GM21423 (cell line): Measurements from ENCODE around the gene LRRC40.
"Not testable (repeated sequence)": the region's sequence is repeated elsewhere in the genome, so short reads cannot be mapped to it uniquely, and the experiment has no call there.

Experiments used
- ATAC-seq: cut with Tn5 transposase; IDR thresholded peaks from one replicate; pipeline ENCODE4 v1.9.1; 2021; ENCODE audit warnings: mild to moderate bottlenecking, moderate library complexity; ENCODE audit not compliant: unreplicated experiment

The LRRC40 gene

DNA sequence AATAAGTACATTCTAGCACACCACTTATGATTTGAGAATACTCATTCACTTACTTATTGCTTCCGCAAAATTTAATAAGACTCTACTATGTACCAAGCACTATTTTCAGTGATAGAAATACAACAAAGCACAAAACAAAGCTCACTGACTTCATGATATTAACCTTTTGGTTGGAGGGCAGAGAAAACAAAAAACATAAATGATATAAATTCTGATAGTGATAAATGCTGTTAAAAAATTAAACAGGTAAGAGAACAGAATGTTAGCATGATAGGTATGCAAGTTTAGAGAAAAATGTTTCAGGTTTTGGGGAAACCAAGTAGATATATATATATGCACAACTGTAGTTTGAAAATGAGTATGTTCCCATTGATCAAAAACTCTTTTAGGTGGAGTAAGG, 1.2 kb downstream of the LRRC40 start:
- ATAC-seq, result no peak

- no peak for ATAC-seq
Measured at GRCh38 chr1:70202173-70202758, 3.1 kb downstream of the LRRC40 start.

- no peak for ATAC-seq
Measured at GRCh38 chr1:70200065-70200464, 5.3 kb downstream of the LRRC40 start.

DNA sequence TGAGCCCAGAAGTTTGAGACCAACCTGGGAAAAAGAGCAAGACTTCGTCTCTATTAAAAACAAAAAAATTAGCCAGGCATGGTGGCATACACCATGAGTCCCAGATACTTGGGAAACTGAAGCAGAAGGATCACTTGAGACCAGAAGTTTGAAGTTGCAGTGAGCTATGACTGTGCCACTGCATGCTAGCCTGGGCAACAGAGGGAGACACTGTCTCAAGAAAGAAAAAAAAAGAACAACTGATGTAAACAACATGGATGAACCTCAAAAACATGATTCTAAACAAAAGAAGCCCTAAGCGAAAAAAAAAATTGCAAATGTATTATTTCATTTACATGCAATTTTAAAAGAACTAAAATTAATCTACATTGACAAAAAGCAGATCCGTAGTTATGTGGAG, 9.0 kb downstream of the LRRC40 start:
- no peak for ATAC-seq

- ATAC-seq, result peak; percentile 93
Measured at GRCh38 chr1:70195342-70195741, 10.0 kb downstream of the LRRC40 start.

GRCh38 chr1:70194601-70195000, 10.8 kb downstream of the LRRC40 start:
- no peak for ATAC-seq

- ATAC-seq, result not testable (repeated sequence)
Measured at GRCh38 chr1:70192446-70192845, 12.9 kb downstream of the LRRC40 start.

DNA sequence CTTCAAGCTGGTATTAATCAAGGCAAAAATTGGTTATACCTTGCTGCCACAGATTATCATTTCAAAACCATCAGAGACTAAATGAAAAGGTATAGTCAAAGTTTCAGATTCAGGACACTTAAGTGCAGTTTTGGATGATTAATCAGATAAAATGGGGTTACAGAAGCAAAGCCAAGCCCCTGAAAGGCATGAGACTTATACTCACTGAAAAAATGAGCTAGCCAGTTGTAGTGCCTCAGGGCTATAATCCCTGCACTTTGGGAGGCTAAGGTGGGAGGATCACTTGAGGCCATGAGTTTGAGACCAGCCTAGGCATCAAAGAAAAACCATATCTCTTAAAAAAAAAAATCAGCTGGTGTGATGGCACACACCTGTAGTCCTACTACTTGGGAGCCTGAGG, 15.2 kb downstream of the LRRC40 start:
- no peak for ATAC-seq

GRCh38 chr1:70188522-70188921, 16.9 kb downstream of the LRRC40 start:
- ATAC-seq, result no peak

DNA sequence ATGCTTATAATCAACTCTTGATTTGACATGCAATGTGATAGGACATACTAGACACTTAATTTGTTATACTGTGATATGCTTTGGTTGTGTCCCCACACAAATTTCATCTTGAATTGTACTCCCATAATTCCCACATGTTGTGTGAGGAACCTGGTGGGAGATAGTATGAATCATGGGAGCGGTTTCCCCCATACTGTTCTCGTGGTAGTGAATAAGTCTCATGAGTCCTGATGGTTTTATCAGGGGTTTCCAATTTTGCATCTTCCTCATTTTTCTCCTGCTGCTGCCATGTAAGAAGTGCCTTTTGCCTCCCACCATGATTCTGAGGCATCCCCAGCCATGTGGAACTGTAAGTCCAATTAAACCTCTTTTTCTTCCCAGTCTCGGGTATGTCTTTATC, 20.2 kb downstream of the LRRC40 start:
- not testable (repeated sequence) for ATAC-seq

DNA sequence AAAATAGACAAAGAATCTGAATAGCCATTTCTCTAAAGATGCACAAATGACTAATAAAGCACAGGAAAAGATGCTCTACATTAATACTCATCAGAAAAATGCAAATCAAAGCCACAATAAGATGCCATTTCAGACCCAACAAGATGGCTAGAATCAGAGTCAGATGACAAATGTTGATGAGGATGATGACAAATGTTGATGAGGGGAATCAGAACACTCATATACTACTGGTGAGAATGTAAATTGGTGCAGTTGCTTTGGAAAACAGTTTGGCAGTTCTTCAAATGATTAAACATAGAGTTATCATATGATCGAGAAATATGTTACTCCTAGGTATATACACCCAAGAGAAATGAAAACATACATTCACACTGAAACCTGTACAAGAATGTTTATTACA, 33.9 kb downstream of the LRRC40 start:
- ATAC-seq, result no peak

GRCh38 chr1:70169018-70169839, 36.1 kb downstream of the LRRC40 start:
- ATAC-seq, result no peak

DNA sequence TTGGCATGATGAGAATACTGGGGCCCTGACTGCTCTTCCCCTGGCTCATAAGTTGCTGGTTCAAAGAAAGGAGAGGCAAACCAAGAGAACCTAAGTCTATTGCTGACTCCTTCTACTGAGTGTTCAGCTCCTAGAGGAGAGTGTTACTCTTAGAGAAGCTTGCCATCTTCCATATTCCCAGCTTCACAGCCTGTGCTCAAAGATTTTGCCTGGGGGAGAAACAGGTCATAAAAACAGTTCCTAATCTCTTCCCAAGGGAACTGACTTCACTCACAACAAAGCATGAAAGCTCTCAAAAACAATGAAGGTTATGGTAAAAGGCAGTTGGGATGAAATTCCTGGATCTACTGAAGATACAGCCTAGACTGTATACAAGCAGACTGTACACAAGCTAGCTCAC, 37.1 kb downstream of the LRRC40 start:
- no peak for ATAC-seq

- ATAC-seq, result no peak
Measured at GRCh38 chr1:70164350-70164749, 41.0 kb downstream of the LRRC40 start.

- no peak for ATAC-seq
Measured at GRCh38 chr1:70156529-70157120, 48.8 kb downstream of the LRRC40 start.

DNA sequence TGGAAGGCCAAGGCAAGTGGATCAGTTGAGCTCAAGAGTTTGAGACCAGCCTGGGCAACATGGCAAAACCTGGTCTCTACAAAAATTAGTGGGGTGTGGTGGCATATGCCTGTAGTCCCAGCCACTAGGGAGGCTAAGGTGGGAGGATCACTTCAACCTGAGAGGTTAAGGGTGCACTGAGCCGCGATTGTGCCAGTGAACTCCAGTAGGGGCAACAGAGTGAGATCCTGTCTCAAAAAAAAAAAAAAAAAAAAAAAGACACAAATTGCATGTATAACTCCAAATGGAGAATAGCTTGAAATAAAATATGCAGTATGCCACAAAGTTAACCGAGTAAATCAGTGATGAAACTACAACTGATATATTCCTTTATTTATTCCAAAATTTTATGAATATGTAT, 51.6 kb downstream of the LRRC40 start:
- no peak for ATAC-seq

DNA sequence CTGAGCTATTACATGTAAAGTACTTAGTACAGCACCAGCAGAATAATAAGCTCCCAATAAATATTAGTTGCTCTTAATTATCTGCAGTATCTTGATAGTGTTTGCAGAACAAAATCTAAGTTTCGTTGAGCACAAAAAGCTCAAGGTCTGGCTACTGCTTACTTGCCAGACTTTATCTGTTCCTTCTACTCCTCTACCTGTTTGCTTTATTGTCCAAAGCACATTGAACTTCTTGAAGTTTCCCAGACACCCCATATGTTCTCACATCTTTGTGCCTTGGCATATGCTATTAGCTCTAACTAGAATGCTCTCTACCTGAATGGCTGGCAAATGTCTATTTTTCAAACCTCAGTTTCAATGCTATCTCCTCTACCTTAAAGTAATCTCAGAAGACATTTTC, 54.9 kb downstream of the LRRC40 start:
- no peak for ATAC-seq

GRCh38 chr1:70146488-70146887, 58.9 kb downstream of the LRRC40 start:
- no peak for ATAC-seq

- ATAC-seq, result no peak
Measured at GRCh38 chr1:70143048-70143659, 62.2 kb downstream of the LRRC40 start.

- ATAC-seq, result no peak
Measured at GRCh38 chr1:70142075-70142474, 63.3 kb downstream of the LRRC40 start.

DNA sequence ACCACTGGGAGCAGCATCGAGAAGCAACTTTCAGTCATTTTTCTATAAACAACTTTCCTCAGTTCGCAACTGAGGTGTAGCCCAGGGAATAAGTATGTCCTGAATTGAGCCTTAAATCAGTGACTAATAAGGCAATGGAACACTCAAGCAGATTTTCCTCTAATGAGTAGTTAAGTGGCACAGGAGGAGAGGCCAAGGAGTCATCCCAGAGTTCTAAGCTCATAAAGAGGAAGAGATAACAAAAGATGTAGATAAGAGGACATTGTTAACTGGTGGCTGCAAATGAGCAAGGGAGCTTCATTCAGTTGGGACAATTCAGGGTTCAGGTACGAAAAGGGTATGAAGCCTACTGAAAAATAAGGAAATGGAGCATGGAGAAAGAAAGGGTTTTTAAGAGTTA, 64.5 kb downstream of the LRRC40 start:
- no peak for ATAC-seq

GRCh38 chr1:70140343-70140742, 65.0 kb downstream of the LRRC40 start:
- ATAC-seq, result no peak
